Measurements from ENCODE around the gene CYP2W1.
A peak's percentile ranks its signal among the peaks of the same experiment; 100 is the strongest.

GRCh38 chr7:1028044-1028770 is 45.2 kb downstream of the CYP2W1 start:
- TF ChIP-seq TAF1 (IDR thresholded peaks at IDR 0.05; ENCODE audit: borderline replicate concordance, low read depth, low read length) (peak; percentile 63; the same call in 1 of the 2 replicates), MEF2A (IDR thresholded peaks at IDR 0.05; ENCODE audit: insufficient read depth, low read depth, low read length) (no peak), JUND (IDR thresholded peaks at IDR 0.05; ENCODE audit: low read depth, low read length) (no peak), PKNOX1 (IDR thresholded peaks at IDR 0.05) (no peak)
- TF ChIP-seq, protein P1, sequence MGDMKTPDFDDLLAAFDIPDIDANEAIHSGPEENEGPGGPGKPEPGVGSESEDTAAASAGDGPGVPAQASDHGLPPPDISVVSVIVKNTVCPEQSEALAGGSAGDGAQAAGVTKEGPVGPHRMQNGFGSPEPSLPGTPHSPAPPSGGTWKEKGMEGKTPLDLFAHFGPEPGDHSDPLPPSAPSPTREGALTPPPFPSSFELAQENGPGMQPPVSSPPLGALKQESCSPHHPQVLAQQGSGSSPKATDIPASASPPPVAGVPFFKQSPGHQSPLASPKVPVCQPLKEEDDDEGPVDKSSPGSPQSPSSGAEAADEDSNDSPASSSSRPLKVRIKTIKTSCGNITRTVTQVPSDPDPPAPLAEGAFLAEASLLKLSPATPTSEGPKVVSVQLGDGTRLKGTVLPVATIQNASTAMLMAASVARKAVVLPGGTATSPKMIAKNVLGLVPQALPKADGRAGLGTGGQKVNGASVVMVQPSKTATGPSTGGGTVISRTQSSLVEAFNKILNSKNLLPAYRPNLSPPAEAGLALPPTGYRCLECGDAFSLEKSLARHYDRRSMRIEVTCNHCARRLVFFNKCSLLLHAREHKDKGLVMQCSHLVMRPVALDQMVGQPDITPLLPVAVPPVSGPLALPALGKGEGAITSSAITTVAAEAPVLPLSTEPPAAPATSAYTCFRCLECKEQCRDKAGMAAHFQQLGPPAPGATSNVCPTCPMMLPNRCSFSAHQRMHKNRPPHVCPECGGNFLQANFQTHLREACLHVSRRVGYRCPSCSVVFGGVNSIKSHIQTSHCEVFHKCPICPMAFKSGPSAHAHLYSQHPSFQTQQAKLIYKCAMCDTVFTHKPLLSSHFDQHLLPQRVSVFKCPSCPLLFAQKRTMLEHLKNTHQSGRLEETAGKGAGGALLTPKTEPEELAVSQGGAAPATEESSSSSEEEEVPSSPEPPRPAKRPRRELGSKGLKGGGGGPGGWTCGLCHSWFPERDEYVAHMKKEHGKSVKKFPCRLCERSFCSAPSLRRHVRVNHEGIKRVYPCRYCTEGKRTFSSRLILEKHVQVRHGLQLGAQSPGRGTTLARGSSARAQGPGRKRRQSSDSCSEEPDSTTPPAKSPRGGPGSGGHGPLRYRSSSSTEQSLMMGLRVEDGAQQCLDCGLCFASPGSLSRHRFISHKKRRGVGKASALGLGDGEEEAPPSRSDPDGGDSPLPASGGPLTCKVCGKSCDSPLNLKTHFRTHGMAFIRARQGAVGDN (IDR thresholded peaks at IDR 0.05), result peak; percentile 96
